ENCODE measurements around the gene AGER. TPM values are rescaled to one million over a fixed set of nuclear protein-coding genes. Genes with fewer than 3 reads are reported as not detected.

The AGER gene
- total and polyA plus RNA-seq, 7 experiments from 2014 or later: 0.47 to 92.2 (median 38.0) TPM; not detected in 1

DNA sequence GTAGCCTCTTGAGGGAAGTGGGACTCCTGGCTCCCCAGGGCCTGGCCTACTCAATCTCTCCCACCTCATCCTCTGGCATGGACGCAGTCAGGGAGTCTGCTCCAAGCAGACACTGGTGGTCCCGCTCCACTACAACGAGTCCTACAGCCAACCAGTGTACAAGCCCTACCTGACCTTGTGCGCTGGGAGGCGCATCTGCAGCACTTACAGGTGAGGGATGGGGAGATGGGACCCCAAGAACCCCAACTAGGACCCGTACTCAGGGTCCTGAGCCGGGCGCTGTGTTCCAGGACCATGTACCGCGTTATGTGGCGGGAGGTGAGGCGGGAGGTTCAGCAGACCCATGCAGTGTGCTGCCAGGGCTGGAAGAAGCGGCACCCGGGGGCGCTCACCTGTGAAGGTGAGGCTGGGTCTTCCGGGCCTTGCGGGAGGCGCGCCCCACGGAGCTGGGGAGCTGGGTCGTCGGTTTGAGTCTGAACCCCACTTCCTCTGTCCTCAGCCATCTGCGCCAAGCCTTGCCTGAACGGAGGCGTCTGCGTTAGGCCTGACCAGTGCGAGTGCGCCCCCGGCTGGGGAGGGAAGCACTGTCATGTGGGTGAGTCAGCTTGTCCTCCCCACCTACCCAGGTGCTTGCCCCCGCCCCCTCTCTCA lies 17.5 kb downstream of the AGER start:
- Mint-ChIP-seq H3K27ac (peak overlapping the region in 1 of 9 donors; percentile 67), H3K36me3 (peaks cover 5 to 37% (median 15%) of the 10 kb centered on the region in 5 donors), H3K27me3 (no peaks in the 10 kb centered on the region), H3K4me1 (peaks cover 6 to 18% (median 11%) of the 10 kb centered on the region in 7 donors), H3K9me3 (no peaks in the 10 kb centered on the region), H3K4me3 (no peak overlapping the region)
- peaks cover 0 to 66% (median 15%) of the 10 kb centered on the region in 3 experiments for H3K36me3 ChIP-seq (ENCODE audit: control insufficient read depth in 2 of 3, insufficient read depth in 3 of 3, low read length in 3 of 3)
- ATAC-seq (no peak), DNase-seq (no peak)
- no peak overlapping the region for H3K27ac ChIP-seq (ENCODE audit: low read depth, low read length)
- ChIA-PET POLR2A (no interaction called here), CTCF (no interaction called here)
- intact Hi-C loops (cut with micrococcal nuclease): no loop called here
- H3K4me1 ChIP-seq (ENCODE audit: control insufficient read depth in 2 of 2, insufficient read depth in 2 of 2, low read length in 2 of 2): no peaks in the 10 kb centered on the region
- H3K27me3 ChIP-seq (ENCODE audit: control insufficient read depth in 2 of 2, insufficient read depth in 2 of 2, low read length in 2 of 2): no peaks in the 10 kb centered on the region
- H3K9me3 ChIP-seq (ENCODE audit: control insufficient read depth in 2 of 3, low read length in 3 of 3): no peaks in the 10 kb centered on the region
- no peak overlapping the region for H3K4me3 ChIP-seq (ENCODE audit: low read length)

DNA sequence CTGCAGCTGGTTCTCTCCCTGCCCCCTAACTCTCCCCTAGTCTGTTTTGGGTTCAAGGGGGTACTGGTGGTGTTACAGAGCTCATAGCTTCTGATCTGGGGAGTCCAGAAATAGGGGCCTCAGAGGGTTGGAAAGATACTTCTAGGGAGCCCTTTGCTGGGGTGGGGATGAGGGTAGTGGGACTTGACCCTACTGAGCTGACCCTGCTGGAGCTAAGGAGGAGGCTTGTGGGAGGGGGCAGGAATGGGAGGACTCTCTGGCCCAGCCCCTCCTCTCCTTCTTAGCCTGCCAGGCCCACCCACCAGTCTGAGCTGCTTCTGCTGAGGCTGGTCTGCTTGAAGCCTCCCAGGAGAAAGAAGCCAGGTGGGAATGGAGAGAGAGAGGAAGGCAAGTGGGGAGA lies 19.8 kb downstream of the AGER start, which contains the start of gene EGFL8:
Gene EGFL8 (plus strand): TSS at position 301 of the 400 bp plus-strand sequence. CDS start 1,571 bp downstream, outside the sequence.
- Histone ChIP-seq H3K9me3 (ENCODE audit: control insufficient read depth in 2 of 3, low read length in 3 of 3) (no peaks in the 10 kb centered on the region), H3K36me3 (ENCODE audit: control insufficient read depth in 2 of 3, insufficient read depth in 3 of 3, low read length in 3 of 3) (peaks cover 0 to 45% (median 7%) of the 10 kb centered on the region in 3 experiments), H3K4me3 (ENCODE audit: low read length) (no peak within 1 kb of the TSS), H3K27ac (ENCODE audit: low read depth, low read length) (no peak within 1 kb of the TSS), H3K4me1 (ENCODE audit: control insufficient read depth in 2 of 2, insufficient read depth in 2 of 2, low read length in 2 of 2) (no peaks in the 10 kb centered on the region), H3K27me3 (ENCODE audit: control insufficient read depth in 2 of 2, insufficient read depth in 2 of 2, low read length in 2 of 2) (no peaks in the 10 kb centered on the region)
- intact Hi-C loops (cut with micrococcal nuclease): no loop called here
- Mint-ChIP-seq H3K4me3 (no peak within 1 kb of the TSS), H3K27ac (peak within 1 kb of the TSS in 4 of 9 donors; percentile 16 to 59 (median 45)), H3K36me3 (peaks cover 0 to 16% (median 6%) of the 10 kb centered on the region in 5 donors), H3K4me1 (peaks cover 0 to 6% (median 4%) of the 10 kb centered on the region in 7 donors), H3K9me3 (no peaks in the 10 kb centered on the region), H3K27me3 (no peaks in the 10 kb centered on the region)
- ChIA-PET POLR2A (interaction anchor here (1.0 to 1.6 kb wide), 3 partner anchors 12 to 13 kb away, joined by 3 to 7 read pairs (median 4); partner anchors contain the start of genes AGPAT1 and PRRT1), CTCF (interaction anchor here (1.2 to 1.7 kb wide), 2 partner anchors 10 to 46 kb away, joined by 4 to 5 read pairs; no protein-coding TSS in a partner anchor)
- ATAC-seq (no peak), DNase-seq (no peak)

- Mint-ChIP-seq H3K9me3 (no peaks in the 10 kb centered on the region), H3K4me3 (no peak overlapping the region), H3K27me3 (no peaks in the 10 kb centered on the region), H3K36me3 (peaks cover under 1 to 13% (median 4%) of the 10 kb centered on the region in 5 donors), H3K27ac (peak overlapping the region in 2 of 9 donors; percentile 16 to 59), H3K4me1 (peaks cover 0 to 6% (median 4%) of the 10 kb centered on the region in 7 donors)
- ChIA-PET POLR2A (interaction anchor here (1.1 to 1.6 kb wide), 2 partner anchors 12 to 13 kb away, joined by 4 to 7 read pairs; partner anchors contain the start of gene AGPAT1), CTCF (interaction anchor here (1.2 to 1.7 kb wide), 2 partner anchors 9 to 46 kb away, joined by 4 to 5 read pairs; no protein-coding TSS in a partner anchor)
- no peaks in the 10 kb centered on the region for H3K4me1 ChIP-seq (ENCODE audit: control insufficient read depth in 2 of 2, insufficient read depth in 2 of 2, low read length in 2 of 2)
- intact Hi-C loops (cut with micrococcal nuclease): no loop called here
- H3K27ac ChIP-seq (ENCODE audit: low read depth, low read length): no peak overlapping the region
- H3K27me3 ChIP-seq (ENCODE audit: control insufficient read depth in 2 of 2, insufficient read depth in 2 of 2, low read length in 2 of 2): no peaks in the 10 kb centered on the region
- no peaks in the 10 kb centered on the region for H3K9me3 ChIP-seq (ENCODE audit: control insufficient read depth in 2 of 3, low read length in 3 of 3)
- DNase-seq (no peak), ATAC-seq (no peak)
- H3K36me3 ChIP-seq (ENCODE audit: control insufficient read depth in 2 of 3, insufficient read depth in 3 of 3, low read length in 3 of 3): peaks cover 0 to 39% (median 4%) of the 10 kb centered on the region in 3 experiments
- H3K4me3 ChIP-seq (ENCODE audit: low read length): no peak overlapping the region
Measured at GRCh38 chr6:32163559-32164258, 20.3 kb downstream of the AGER start.

DNA sequence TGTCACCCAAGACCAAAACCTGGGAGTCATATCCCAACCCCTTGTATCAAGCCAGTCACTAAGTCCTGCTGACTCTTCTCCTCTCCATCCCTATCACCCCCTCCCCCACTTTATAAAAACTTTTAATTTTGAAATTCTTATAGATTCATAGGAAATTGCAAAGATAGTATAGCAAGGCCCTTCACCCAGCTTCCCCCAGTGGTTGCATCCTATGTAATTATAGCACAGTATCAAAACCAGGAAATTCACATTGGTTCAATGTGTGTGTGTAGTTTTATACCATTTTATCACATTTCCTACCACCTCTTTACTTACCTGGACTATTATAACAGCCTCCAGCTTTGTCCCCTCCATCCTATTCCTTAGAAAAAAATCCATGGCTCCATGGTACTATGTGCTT lies 26.0 kb downstream of the AGER start:
- ChIA-PET CTCF (interaction anchor here (0.8 kb wide), 2 partner anchors 34 to 87 kb away, joined by 3 to 5 read pairs; partner anchors contain the start of gene GPSM3), POLR2A (interaction anchor here (0.6 to 1.4 kb wide), 12 partner anchors 9 to 814 kb away, joined by 3 to 8 read pairs (median 3); partner anchors contain the start of gene ATF6B)
- DNase-seq (no peak), ATAC-seq (no peak)
- Mint-ChIP-seq H3K9me3 (no peaks in the 10 kb centered on the region), H3K27ac (peak overlapping the region in 1 of 9 donors; percentile 57), H3K4me3 (no peak overlapping the region), H3K36me3 (peaks cover 1 to 15% (median 9%) of the 10 kb centered on the region in 5 donors), H3K4me1 (peaks cover 19 to 42% (median 31%) of the 10 kb centered on the region in 7 donors), H3K27me3 (peaks cover 0 to 1% (median 0%) of the 10 kb centered on the region in 5 donors)
- no peaks in the 10 kb centered on the region for H3K27me3 ChIP-seq (ENCODE audit: control insufficient read depth in 2 of 2, insufficient read depth in 2 of 2, low read length in 2 of 2)
- H3K36me3 ChIP-seq (ENCODE audit: control insufficient read depth in 2 of 3, insufficient read depth in 3 of 3, low read length in 3 of 3): peaks cover 0 to 20% (median 0%) of the 10 kb centered on the region in 3 experiments
- no peaks in the 10 kb centered on the region for H3K9me3 ChIP-seq (ENCODE audit: control insufficient read depth in 2 of 3, low read length in 3 of 3)
- H3K4me3 ChIP-seq (ENCODE audit: low read length): no peak overlapping the region
- intact Hi-C loops (cut with micrococcal nuclease): no loop called here
- peaks cover 10 to 18% of the 10 kb centered on the region in 2 donors for H3K4me1 ChIP-seq (ENCODE audit: control insufficient read depth in 2 of 2, insufficient read depth in 2 of 2, low read length in 2 of 2)
- H3K27ac ChIP-seq (ENCODE audit: low read depth, low read length): no peak overlapping the region

GRCh38 chr6:32156891-32157290 lies 27.2 kb downstream of the AGER start:
- CTCF ChIA-PET: interaction anchor here (1.2 kb wide), 1 partner anchor 790 kb away, joined by 3 read pairs; no protein-coding TSS in a partner anchor
- Histone ChIP-seq H3K9me3 (ENCODE audit: control insufficient read depth in 2 of 3, low read length in 3 of 3) (no peaks in the 10 kb centered on the region), H3K36me3 (ENCODE audit: control insufficient read depth in 2 of 3, insufficient read depth in 3 of 3, low read length in 3 of 3) (peaks cover 0 to 15% (median 0%) of the 10 kb centered on the region in 3 experiments), H3K27ac (ENCODE audit: low read depth, low read length) (no peak overlapping the region), H3K4me1 (ENCODE audit: control insufficient read depth in 2 of 2, insufficient read depth in 2 of 2, low read length in 2 of 2) (peaks cover 10 to 29% of the 10 kb centered on the region in 2 donors), H3K4me3 (ENCODE audit: low read length) (no peak overlapping the region), H3K27me3 (ENCODE audit: control insufficient read depth in 2 of 2, insufficient read depth in 2 of 2, low read length in 2 of 2) (no peaks in the 10 kb centered on the region)
- H3K9me3 Mint-ChIP-seq: no peaks in the 10 kb centered on the region
- POLR2A ChIA-PET: interaction anchor here (1.4 kb wide), 1 partner anchor 12 kb away, joined by 4 read pairs; no protein-coding TSS in a partner anchor
- no peak overlapping the region for H3K27ac Mint-ChIP-seq
- ATAC-seq (no peak), DNase-seq (no peak)
- intact Hi-C loops (cut with micrococcal nuclease): no loop called here
- peaks cover 23 to 53% (median 43%) of the 10 kb centered on the region in 7 donors for H3K4me1 Mint-ChIP-seq
- peaks cover 1 to 15% (median 9%) of the 10 kb centered on the region in 5 donors for H3K36me3 Mint-ChIP-seq
- H3K4me3 Mint-ChIP-seq: no peak overlapping the region
- peaks cover 0 to 11% (median 0%) of the 10 kb centered on the region in 5 donors for H3K27me3 Mint-ChIP-seq
